GM19239 (cell line): ENCODE measurements around the gene WBP1.
"Not testable (repeated sequence)": the region's sequence is repeated elsewhere in the genome, so short reads cannot be mapped to it uniquely, and the experiment has no call there.

Source experiments
- DNase-seq: peaks from one replicate; pipeline ENCODE4 v3.0.0; 2011; ENCODE audit warnings: low spot score; ENCODE audit not compliant: insufficient read length
- FAIRE-seq: peaks from 2 replicates; lab custom pipeline; 2011; peaks lifted over from hg19 to GRCh38; lab: Jason Lieb, UNC

WBP1 gene

GRCh38 chr2:74426181-74426758 is 32.0 kb upstream of the WBP1 start:
- no peak for FAIRE-seq
- no peak for DNase-seq

GRCh38 chr2:74427551-74427950 is 30.7 kb upstream of the WBP1 start:
- FAIRE-seq (no peak), DNase-seq (no peak)

- FAIRE-seq (no peak), DNase-seq (no peak)
These were observed 29.6 kb upstream of the WBP1 start for GRCh38 chr2:74428675-74429074.

- DNase-seq, result no peak
- no peak for FAIRE-seq
These were observed 28.5 kb upstream of the WBP1 start for GRCh38 chr2:74429487-74430451.

GRCh38 chr2:74430502-74430901 is 27.7 kb upstream of the WBP1 start:
- FAIRE-seq (no peak), DNase-seq (no peak)

GRCh38 chr2:74436111-74436805 is 22.0 kb upstream of the WBP1 start:
- DNase-seq, result no peak
- FAIRE-seq, result no peak

GRCh38 chr2:74436848-74437695 is 21.2 kb upstream of the WBP1 start:
- FAIRE-seq (peak; percentile 52), DNase-seq (no peak)

- FAIRE-seq, result no peak
These were observed 20.0 kb upstream of the WBP1 start for GRCh38 chr2:74438248-74438647.

GRCh38 chr2:74439373-74439772 is 18.9 kb upstream of the WBP1 start:
- FAIRE-seq (no peak), DNase-seq (no peak)

More at GRCh38 chr2:74438248-74438647, 20.0 kb upstream of the WBP1 start:
- no peak for DNase-seq

GRCh38 chr2:74439803-74440377 is 18.3 kb upstream of the WBP1 start:
- no peak for DNase-seq
- no peak for FAIRE-seq

- DNase-seq (peak; percentile 98), FAIRE-seq (peak; percentile 91)
These were observed 17.7 kb upstream of the WBP1 start for GRCh38 chr2:74440378-74441169.

GRCh38 chr2:74441170-74441689 is 17.0 kb upstream of the WBP1 start:
- DNase-seq, result no peak
- no peak for FAIRE-seq

GRCh38 chr2:74441690-74442482 is 16.4 kb upstream of the WBP1 start, which contains the start of gene RTKN:
Gene RTKN (minus strand): TSS chr2:74441937. CDS start chr2:74441816, 121 bp downstream.
- peak; percentile 84 for FAIRE-seq
- peak; percentile 43 for DNase-seq

- not testable (repeated sequence) for DNase-seq, FAIRE-seq
These were observed 15.5 kb upstream of the WBP1 start for GRCh38 chr2:74442483-74443297.

GRCh38 chr2:74444498-74445318 is 13.5 kb upstream of the WBP1 start:
- FAIRE-seq, result no peak
- DNase-seq, result no peak
